Stimulated activated CD8-positive, alpha-beta memory T cell treated with anti-CD3 and anti-CD28 coated beads, Interleukin-7, amount 100 ng/mL, for 24 hours (primary cell): ENCODE data around the gene EPS8L3.
"Not testable (repeated sequence)": the region's sequence is repeated elsewhere in the genome, so short reads cannot be mapped to it uniquely, and the experiment has no call there.

Experiments
- DNase-seq: peaks from one replicate; pipeline ENCODE4 v3.0.0-alpha.2; 2020; ENCODE audit warnings: low read depth

The EPS8L3 gene

DNA sequence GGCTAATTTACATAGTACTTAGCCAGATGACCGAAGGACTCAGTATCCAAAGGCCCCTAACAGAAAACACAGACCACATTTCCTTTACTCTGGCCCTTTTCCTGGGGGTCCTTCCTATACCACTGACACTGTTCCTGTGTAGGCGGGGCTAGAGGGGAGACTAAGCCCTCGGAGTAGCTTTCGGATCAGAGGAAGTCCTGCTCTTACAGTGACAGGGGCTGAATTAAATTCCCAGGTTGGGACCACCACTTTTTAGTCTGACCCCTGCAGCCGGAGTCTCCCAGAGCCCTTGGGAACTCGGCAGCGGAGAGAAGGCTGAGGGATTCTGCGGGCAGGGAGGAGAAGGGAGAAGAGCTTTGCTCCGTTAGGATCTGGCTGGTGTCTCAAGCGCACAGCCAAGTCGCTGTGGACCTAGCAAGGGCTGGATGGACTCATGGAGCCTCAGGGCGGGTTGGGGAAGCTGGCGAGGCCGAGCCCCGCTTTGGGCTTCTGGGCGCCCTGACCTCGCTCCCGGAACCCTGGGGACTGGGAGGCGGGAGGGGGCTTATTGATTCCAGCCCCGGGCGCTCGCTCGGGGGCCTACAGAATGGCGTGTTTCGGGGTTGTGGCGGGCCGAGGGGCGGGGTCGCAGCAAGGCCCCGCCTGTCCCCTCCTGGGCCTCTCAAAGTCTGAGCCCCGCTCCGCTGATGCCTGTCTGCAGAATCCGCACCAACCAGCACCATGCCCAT is 52.0 kb downstream of the EPS8L3 start, which contains the start of gene GSTM5:
GSTM5 (plus strand) TSS at position 659 of the 728 bp plus-strand sequence; CDS start at position 721, 62 bp downstream.
- DNase-seq: not testable (repeated sequence)

DNA sequence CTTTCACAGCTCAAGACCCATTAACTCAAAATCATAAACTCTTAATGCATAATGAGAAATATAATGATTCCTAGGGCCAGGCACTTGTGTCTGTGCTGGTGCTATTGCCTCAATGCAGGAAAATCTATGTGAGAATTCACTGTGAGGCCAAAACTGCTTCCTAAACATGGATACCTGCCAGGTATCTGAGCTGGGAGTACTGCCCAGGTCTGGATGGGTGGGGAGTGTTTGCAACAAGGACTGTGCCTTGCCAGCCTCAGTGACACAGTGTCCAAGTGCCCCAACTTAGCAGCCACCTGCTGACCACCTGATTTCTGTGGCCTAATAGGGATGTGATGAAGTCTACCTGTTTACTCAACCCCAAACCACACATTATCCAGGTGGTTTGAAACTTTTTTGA is 53.9 kb downstream of the EPS8L3 start:
- not testable (repeated sequence) for DNase-seq

- not testable (repeated sequence) for DNase-seq
Observed at GRCh38 chr1:109708949-109709348, 54.8 kb downstream of the EPS8L3 start.

DNA sequence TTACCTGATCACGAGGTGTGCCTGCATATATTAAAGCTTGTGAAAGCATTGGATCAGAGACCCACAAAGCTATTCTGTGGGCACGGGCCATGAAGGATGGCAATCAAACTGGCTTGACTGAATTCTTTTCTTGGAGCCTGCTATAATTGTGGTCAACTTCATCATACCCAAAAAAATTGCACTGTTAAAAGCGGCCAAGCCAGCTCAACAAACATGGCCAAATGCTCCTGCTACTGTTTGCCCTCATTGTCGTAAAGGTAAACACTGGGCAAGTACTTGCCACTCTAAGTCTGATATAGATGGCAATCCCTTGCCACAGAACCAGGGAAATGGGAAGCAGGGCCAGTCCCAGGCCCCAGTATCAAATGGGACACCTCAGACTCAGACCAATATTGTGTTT is 58.3 kb downstream of the EPS8L3 start:
- no peak for DNase-seq

- DNase-seq: no peak
Observed at GRCh38 chr1:109704173-109704572, 59.5 kb downstream of the EPS8L3 start.

GRCh38 chr1:109702940-109703339 is 60.8 kb downstream of the EPS8L3 start:
- DNase-seq: not testable (repeated sequence)
